NK-92 (cell line): ENCODE data around the gene NBL1.
"Not testable (repeated sequence)": the region's sequence is repeated elsewhere in the genome, so short reads cannot be mapped to it uniquely, and the experiment has no call there.

Source experiments
- DNase-seq: peaks from one replicate; lab custom pipeline; 2025; ENCODE audit not compliant: unreplicated experiment; lab: John Stamatoyannopoulos, UW

NBL1 gene

GRCh38 chr1:19621274-19621950 lies 22.7 kb upstream of the NBL1 start:
- no peak for DNase-seq

- no peak for DNase-seq
These were observed 21.9 kb upstream of the NBL1 start for GRCh38 chr1:19622204-19622603.

- no peak for DNase-seq
These were observed 20.6 kb upstream of the NBL1 start for GRCh38 chr1:19623523-19623922.

- no peak for DNase-seq
These were observed 18.7 kb upstream of the NBL1 start for GRCh38 chr1:19625291-19625937.

- no peak for DNase-seq
These were observed 15.2 kb upstream of the NBL1 start for GRCh38 chr1:19628879-19629278.

GRCh38 chr1:19629357-19629756 lies 14.8 kb upstream of the NBL1 start:
- DNase-seq, result no peak

- DNase-seq, result not testable (repeated sequence)
These were observed 13.9 kb upstream of the NBL1 start for GRCh38 chr1:19630192-19630591.

GRCh38 chr1:19630720-19631395 lies 13.3 kb upstream of the NBL1 start:
- no peak for DNase-seq

- no peak for DNase-seq
These were observed 11.9 kb upstream of the NBL1 start for GRCh38 chr1:19632211-19632610.

GRCh38 chr1:19633106-19633505 lies 11.0 kb upstream of the NBL1 start:
- no peak for DNase-seq

GRCh38 chr1:19635064-19635463 lies 9.0 kb upstream of the NBL1 start:
- DNase-seq, result not testable (repeated sequence)

GRCh38 chr1:19635646-19636045 lies 8.5 kb upstream of the NBL1 start:
- no peak for DNase-seq

GRCh38 chr1:19636065-19636464 lies 8.0 kb upstream of the NBL1 start:
- no peak for DNase-seq

- DNase-seq, result not testable (repeated sequence)
These were observed 7.4 kb upstream of the NBL1 start for GRCh38 chr1:19636749-19637148.

GRCh38 chr1:19637606-19638005 lies 6.5 kb upstream of the NBL1 start:
- DNase-seq, result no peak

GRCh38 chr1:19639228-19639627 lies 4.9 kb upstream of the NBL1 start:
- DNase-seq, result not testable (repeated sequence)

- no peak for DNase-seq
These were observed 4.1 kb upstream of the NBL1 start for GRCh38 chr1:19639999-19640362.

GRCh38 chr1:19640363-19641316 lies 3.5 kb upstream of the NBL1 start:
- no peak for DNase-seq

- DNase-seq, result no peak
These were observed 990 bp upstream of the NBL1 start for GRCh38 chr1:19643121-19643520.

- no peak for DNase-seq
These were observed 227 bp downstream of the NBL1 start for GRCh38 chr1:19644395-19644680.

GRCh38 chr1:19644681-19645410 lies 735 bp downstream of the NBL1 start:
- no peak for DNase-seq
